ENCODE measurements around the gene LARP1B.
"Not testable (repeated sequence)": the region's sequence is repeated elsewhere in the genome, so short reads cannot be mapped to it uniquely, and the experiment has no call there.

- TF ChIP-seq CTCF (IDR thresholded peaks at IDR 0.05; ENCODE audit: low read depth, low read length); EZH2phosphoT487 (IDR thresholded peaks at IDR 0.05; ENCODE audit: low read depth): not testable (repeated sequence)
Measured at GRCh38 chr4:128055441-128056206, 5.5 kb upstream of the LARP1B start.

All from OCI-LY3 (cell line).